Measurements from ENCODE around the gene TMEM119. TPM values are rescaled to one million over a fixed set of nuclear protein-coding genes. Genes with fewer than 3 reads are reported as not detected.
"Not testable (repeated sequence)": the region's sequence is repeated elsewhere in the genome, so short reads cannot be mapped to it uniquely, and the experiment has no call there.

TMEM119 gene
- total RNA-seq, 1 donor from 2014 or later: 0.72 TPM

DNA sequence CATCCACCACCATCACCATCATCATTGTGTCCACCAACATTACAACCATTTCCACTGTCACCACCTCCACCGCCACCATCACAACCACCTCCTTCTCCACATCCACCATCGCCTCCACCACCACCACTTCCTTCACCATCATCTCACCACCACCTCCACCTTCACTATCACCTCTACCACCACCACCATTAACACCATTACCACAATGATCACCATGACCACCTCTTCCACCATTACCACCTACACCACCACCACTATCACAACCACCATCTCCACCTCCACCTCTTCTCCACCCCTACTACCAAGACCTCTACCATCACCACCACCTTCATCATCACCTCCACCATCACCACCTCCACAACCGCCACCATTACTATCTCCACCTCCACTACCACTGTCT is 19.1 kb downstream of the TMEM119 start:
- no peaks in the 10 kb centered on the region for H3K4me1 Mint-ChIP-seq
- no peak overlapping the region for H3K27ac Mint-ChIP-seq (ENCODE audit: unreplicated experiment)

DNA sequence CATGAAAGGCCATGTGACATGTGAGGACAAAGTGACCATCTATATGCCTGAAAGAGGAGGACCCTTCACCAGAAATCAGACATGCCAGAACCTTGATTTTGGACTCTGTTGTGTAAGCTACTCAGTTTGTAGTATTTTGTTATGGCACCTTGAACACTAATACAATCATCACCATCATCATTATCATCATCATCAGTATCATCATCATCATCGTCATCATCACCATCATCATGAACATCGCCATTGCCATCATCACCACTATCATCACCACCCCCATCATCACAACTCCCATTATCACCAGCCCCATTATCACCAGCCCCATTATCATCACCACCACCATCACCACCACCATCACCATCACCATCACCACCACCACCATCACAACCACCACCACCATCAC is 19.6 kb downstream of the TMEM119 start:
- Mint-ChIP-seq H3K4me3 (no peak overlapping the region), H3K9me3 (peaks cover 4% of the 10 kb centered on the region), H3K27ac (ENCODE audit: unreplicated experiment) (no peak overlapping the region), H3K36me3 (ENCODE audit: low read depth) (no peaks in the 10 kb centered on the region), H3K4me1 (no peaks in the 10 kb centered on the region), H3K27me3 (ENCODE audit: low read depth) (peaks cover 9% of the 10 kb centered on the region)
- DNase-seq (ENCODE audit: low read depth, low spot score): no peak
- TF ChIP-seq, protein P1, sequence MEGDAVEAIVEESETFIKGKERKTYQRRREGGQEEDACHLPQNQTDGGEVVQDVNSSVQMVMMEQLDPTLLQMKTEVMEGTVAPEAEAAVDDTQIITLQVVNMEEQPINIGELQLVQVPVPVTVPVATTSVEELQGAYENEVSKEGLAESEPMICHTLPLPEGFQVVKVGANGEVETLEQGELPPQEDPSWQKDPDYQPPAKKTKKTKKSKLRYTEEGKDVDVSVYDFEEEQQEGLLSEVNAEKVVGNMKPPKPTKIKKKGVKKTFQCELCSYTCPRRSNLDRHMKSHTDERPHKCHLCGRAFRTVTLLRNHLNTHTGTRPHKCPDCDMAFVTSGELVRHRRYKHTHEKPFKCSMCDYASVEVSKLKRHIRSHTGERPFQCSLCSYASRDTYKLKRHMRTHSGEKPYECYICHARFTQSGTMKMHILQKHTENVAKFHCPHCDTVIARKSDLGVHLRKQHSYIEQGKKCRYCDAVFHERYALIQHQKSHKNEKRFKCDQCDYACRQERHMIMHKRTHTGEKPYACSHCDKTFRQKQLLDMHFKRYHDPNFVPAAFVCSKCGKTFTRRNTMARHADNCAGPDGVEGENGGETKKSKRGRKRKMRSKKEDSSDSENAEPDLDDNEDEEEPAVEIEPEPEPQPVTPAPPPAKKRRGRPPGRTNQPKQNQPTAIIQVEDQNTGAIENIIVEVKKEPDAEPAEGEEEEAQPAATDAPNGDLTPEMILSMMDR (conservative IDR thresholded peaks at IDR 0.05): no peak

More for the DNA sequence above, 19.1 kb downstream of the TMEM119 start:
- no peak overlapping the region for H3K4me3 Mint-ChIP-seq
- H3K27me3 Mint-ChIP-seq (ENCODE audit: low read depth): peaks cover 9% of the 10 kb centered on the region
- TF ChIP-seq, protein P1 (conservative IDR thresholded peaks at IDR 0.05): no peak
- H3K9me3 Mint-ChIP-seq: peaks cover 4% of the 10 kb centered on the region
- H3K36me3 Mint-ChIP-seq (ENCODE audit: low read depth): no peaks in the 10 kb centered on the region
- DNase-seq (ENCODE audit: low read depth, low spot score): no peak

DNA sequence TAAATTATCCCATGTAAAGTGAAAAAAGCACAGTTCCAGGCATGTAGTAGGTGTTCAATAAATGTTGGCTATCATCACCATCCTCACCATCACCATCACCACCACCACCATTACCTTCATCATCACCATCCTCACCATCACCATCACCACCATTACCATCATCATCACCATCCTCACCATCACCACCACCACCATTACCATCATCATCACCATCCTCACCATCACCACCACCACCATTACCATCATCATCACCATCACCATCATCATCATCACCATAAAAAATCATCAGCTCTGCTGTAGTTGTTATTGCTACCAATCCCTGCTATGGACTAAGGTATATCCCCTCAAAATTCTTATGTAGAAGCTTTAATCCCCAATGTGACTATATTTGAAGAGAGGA is 20.4 kb downstream of the TMEM119 start:
- no peaks in the 10 kb centered on the region for H3K4me1 Mint-ChIP-seq
- no peak overlapping the region for H3K4me3 Mint-ChIP-seq
- no peaks in the 10 kb centered on the region for H3K36me3 Mint-ChIP-seq (ENCODE audit: low read depth)
- TF ChIP-seq, protein P1 (conservative IDR thresholded peaks at IDR 0.05): no peak
- H3K9me3 Mint-ChIP-seq: peaks cover 4% of the 10 kb centered on the region
- no peak overlapping the region for H3K27ac Mint-ChIP-seq (ENCODE audit: unreplicated experiment)
- DNase-seq (ENCODE audit: low read depth, low spot score): no peak
- peaks cover 9% of the 10 kb centered on the region for H3K27me3 Mint-ChIP-seq (ENCODE audit: low read depth)

DNA sequence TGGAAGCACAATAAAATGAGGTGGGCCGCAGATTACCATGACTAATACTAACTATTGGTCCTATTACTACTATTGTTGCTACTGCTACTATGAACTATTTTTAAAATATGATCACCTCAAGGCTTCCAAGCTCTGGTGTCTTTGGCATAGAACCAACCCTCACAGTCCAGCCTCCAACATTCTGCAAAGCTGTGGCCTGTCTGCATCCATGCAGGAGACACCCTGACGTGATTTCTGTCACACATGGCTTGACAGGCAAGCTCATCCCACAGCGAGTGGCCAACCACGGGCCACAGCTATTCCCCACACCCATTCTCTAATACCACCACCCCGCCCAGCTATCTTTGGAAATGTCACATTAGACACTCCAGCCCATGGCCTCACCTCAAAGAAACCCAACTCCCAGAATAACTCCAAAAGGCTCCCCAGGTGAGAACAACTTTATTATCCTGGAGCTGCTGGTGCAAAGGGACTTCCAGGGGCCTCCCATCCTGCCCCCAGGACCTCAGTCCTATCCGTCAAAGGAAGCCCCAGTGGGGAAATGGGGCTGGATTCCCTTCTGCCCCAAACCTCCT is 21.1 kb downstream of the TMEM119 start:
- Mint-ChIP-seq H3K4me3 (no peak overlapping the region), H3K4me1 (no peaks in the 10 kb centered on the region), H3K27me3 (ENCODE audit: low read depth) (peaks cover 9% of the 10 kb centered on the region), H3K27ac (ENCODE audit: unreplicated experiment) (no peak overlapping the region), H3K9me3 (peaks cover 4% of the 10 kb centered on the region), H3K36me3 (ENCODE audit: low read depth) (no peaks in the 10 kb centered on the region)
- TF ChIP-seq, protein P1 (conservative IDR thresholded peaks at IDR 0.05): no peak
- no peak for DNase-seq (ENCODE audit: low read depth, low spot score)

DNA sequence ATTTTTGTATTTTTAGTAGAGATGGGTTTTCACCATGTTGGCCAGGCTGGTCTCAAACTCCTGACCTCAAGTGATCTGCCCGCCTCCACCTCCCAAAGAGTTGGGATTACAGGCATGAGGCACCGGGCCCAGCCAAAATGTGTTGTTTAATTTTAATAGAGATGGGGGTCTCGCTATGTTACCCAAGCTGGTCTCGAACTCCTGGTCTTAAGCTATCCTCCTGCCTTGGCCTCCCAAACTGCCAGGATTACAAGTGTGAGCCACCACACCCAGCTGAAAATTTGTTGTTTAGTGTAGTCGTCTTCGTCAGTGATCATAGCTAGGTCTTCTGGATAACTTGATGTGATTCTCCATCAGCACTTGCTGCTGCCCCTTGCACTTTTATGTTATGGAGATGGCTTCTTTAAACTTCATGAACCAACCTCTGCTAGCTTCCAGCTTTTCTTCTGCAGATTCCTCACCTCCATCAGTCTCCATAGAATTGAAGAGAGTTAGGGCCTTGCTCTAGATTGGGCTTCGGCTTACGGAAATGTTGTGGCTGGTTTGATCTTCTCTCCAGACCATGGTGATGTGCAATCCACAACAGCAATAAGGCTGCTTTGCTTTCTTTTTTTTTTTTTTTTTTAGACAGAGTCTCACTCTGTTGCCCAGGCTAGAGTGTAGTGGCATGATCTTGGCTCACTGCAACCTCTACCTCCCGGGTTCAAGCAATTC is 22.5 kb downstream of the TMEM119 start:
- no peak overlapping the region for H3K27ac Mint-ChIP-seq (ENCODE audit: unreplicated experiment)
- H3K27me3 Mint-ChIP-seq (ENCODE audit: low read depth): peaks cover 9% of the 10 kb centered on the region
- no peaks in the 10 kb centered on the region for H3K36me3 Mint-ChIP-seq (ENCODE audit: low read depth)
- DNase-seq (ENCODE audit: low read depth, low spot score): no peak
- no peak overlapping the region for H3K4me3 Mint-ChIP-seq
- H3K4me1 Mint-ChIP-seq: no peaks in the 10 kb centered on the region
- TF ChIP-seq, protein P1 (conservative IDR thresholded peaks at IDR 0.05): no peak
- H3K9me3 Mint-ChIP-seq: peaks cover 4% of the 10 kb centered on the region

DNA sequence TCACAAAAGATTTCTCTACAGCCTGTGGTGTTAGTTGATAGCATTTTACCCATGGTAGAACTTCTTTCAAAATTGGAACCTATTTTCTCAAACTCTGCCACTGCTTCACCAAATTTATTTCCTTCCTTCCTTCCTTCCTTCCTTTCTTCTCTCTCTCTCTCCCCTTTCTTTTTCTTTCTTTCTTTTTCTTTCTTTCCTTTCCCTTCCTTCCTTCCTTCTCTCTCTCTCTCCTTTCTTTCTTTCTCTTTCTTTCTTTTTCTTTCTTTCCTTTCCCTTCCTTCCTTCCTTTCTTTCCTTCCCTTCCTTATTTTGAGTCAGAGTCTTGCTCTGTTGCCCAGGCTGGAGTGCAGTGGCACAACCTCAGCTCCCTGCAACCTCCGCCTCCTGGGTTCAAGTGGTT is 23.6 kb downstream of the TMEM119 start:
- H3K4me3 Mint-ChIP-seq; H3K36me3 Mint-ChIP-seq (ENCODE audit: low read depth); H3K4me1 Mint-ChIP-seq; H3K27me3 Mint-ChIP-seq (ENCODE audit: low read depth); H3K9me3 Mint-ChIP-seq; H3K27ac Mint-ChIP-seq (ENCODE audit: unreplicated experiment); DNase-seq (ENCODE audit: low read depth, low spot score): not testable (repeated sequence)
